Measurements from ENCODE around the gene ATP6V1G2. TPM values are rescaled to one million over a fixed set of nuclear protein-coding genes. Genes with fewer than 3 reads are reported as not detected.

The ATP6V1G2 gene
- total RNA-seq, 2 donors from 2014 or later: 1.7 to 2.1 TPM

DNA sequence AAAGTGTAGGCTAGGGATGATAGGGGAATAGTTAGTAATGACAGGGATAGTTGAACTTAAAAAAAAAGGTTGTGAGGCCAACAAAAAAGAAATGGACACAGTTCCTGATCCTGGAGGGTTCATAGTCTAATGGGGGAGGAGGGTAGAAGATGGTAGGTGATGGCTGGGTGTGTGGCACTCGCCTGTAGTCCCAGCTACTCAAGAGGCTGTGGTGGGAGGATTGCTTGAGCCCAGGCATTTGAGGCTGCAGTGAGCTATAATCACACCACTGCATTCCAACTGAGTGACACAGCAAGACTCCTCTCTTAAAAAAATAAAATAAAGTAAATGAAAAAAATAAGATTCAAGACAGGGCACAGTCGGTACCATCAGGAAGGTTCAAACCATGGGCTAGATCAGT lies 50.8 kb downstream of the ATP6V1G2 start:
- peaks cover 51% of the 10 kb centered on the region for H3K27me3 ChIP-seq (ENCODE audit: control insufficient read depth, insufficient read depth, low read length, poor library complexity, severe bottlenecking)
- no peak overlapping the region for H3K9ac ChIP-seq (ENCODE audit: extremely low read depth, low read length, poor library complexity, severe bottlenecking)
- H3K4me3 ChIP-seq (ENCODE audit: low read length): no peak overlapping the region
- no peaks in the 10 kb centered on the region for H3K9me3 ChIP-seq (ENCODE audit: control insufficient read depth, low read length)
- Mint-ChIP-seq H3K27me3 (ENCODE audit: insufficient read depth) (peaks cover 61% of the 10 kb centered on the region), H3K27ac (no peak overlapping the region), H3K4me1 (peaks cover 22% of the 10 kb centered on the region), H3K36me3 (ENCODE audit: low read depth) (no peaks in the 10 kb centered on the region), H3K9me3 (no peaks in the 10 kb centered on the region), H3K4me3 (peak overlapping the region; percentile 12)
- no peaks in the 10 kb centered on the region for H3K4me1 ChIP-seq (ENCODE audit: control insufficient read depth, insufficient read depth, low read length)
- no peaks in the 10 kb centered on the region for H3K36me3 ChIP-seq (ENCODE audit: control insufficient read depth, insufficient read depth, low read length)
- H3K27ac ChIP-seq (ENCODE audit: low read depth, low read length): no peak overlapping the region
- WGBS, 2 experiments (ENCODE audit: insufficient coverage in 1 of 2, insufficient read length in 1 of 2): 97 to 100% methylated on average over 1 to 2 of the region's 2 CpGs
- TF ChIP-seq, protein P1, sequence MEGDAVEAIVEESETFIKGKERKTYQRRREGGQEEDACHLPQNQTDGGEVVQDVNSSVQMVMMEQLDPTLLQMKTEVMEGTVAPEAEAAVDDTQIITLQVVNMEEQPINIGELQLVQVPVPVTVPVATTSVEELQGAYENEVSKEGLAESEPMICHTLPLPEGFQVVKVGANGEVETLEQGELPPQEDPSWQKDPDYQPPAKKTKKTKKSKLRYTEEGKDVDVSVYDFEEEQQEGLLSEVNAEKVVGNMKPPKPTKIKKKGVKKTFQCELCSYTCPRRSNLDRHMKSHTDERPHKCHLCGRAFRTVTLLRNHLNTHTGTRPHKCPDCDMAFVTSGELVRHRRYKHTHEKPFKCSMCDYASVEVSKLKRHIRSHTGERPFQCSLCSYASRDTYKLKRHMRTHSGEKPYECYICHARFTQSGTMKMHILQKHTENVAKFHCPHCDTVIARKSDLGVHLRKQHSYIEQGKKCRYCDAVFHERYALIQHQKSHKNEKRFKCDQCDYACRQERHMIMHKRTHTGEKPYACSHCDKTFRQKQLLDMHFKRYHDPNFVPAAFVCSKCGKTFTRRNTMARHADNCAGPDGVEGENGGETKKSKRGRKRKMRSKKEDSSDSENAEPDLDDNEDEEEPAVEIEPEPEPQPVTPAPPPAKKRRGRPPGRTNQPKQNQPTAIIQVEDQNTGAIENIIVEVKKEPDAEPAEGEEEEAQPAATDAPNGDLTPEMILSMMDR (conservative IDR thresholded peaks at IDR 0.05): no peak
- DNase-seq: no peak

Other genes starting within 250 kb of the ATP6V1G2 start
- gene HLA-B, start 189.4 kb downstream of the ATP6V1G2 start, total RNA-seq: 1,000 to 10,000 TPM in 1 of 2 donors, 100 to 1,000 TPM in 1; 194 to 1,067 TPM
- 10 to 100 TPM; 12.5 to 13.7 TPM for gene MICA, start 143.0 kb downstream of the ATP6V1G2 start, total RNA-seq
- gene MICB, start 48.5 kb downstream of the ATP6V1G2 start, total RNA-seq: 1 to 10 TPM; 8.2 to 8.5 TPM
- not detected for gene MCCD1, start 17.6 kb downstream of the ATP6V1G2 start, total RNA-seq
- gene DDX39B, start 4.6 kb downstream of the ATP6V1G2 start, total RNA-seq: 100 to 1,000 TPM; 572 to 654 TPM
- 10 to 100 TPM; 17.4 to 26.3 TPM for gene NFKBIL1, start 1.0 kb upstream of the ATP6V1G2 start, total RNA-seq
- gene LTA, start 25.7 kb upstream of the ATP6V1G2 start, total RNA-seq: not detected
- not detected for gene TNF, start 29.0 kb upstream of the ATP6V1G2 start, total RNA-seq
- gene LTB, start 35.8 kb upstream of the ATP6V1G2 start, total RNA-seq: 1 to 10 TPM in 1 of 2 donors, not detected in 1; 1.3 TPM
- gene LST1, start 39.7 kb upstream of the ATP6V1G2 start, total RNA-seq: not detected
- gene NCR3, start 46.4 kb upstream of the ATP6V1G2 start, total RNA-seq: not detected
- 1 to 10 TPM in 1 of 2 donors, under 1 TPM in 1; 0.70 to 1.7 TPM for gene AIF1, start 68.6 kb upstream of the ATP6V1G2 start, total RNA-seq
- 100 to 1,000 TPM; 329 to 330 TPM for gene PRRC2A, start 74.1 kb upstream of the ATP6V1G2 start, total RNA-seq
- gene BAG6, start 106.1 kb upstream of the ATP6V1G2 start, total RNA-seq: 100 to 1,000 TPM; 413 to 428 TPM
- 1 to 10 TPM; 1.6 to 3.2 TPM for gene APOM, start 109.3 kb upstream of the ATP6V1G2 start, total RNA-seq
- gene C6orf47, start 114.2 kb upstream of the ATP6V1G2 start, total RNA-seq: 10 to 100 TPM; 14.0 to 14.9 TPM
- gene GPANK1, start 118.4 kb upstream of the ATP6V1G2 start, total RNA-seq: 10 to 100 TPM; 16.1 to 21.3 TPM
- gene CSNK2B, start 119.5 kb upstream of the ATP6V1G2 start, total RNA-seq: 100 to 1,000 TPM; 155 to 171 TPM
- 10 to 100 TPM; 13.9 to 17.0 TPM for gene LY6G5B, start 123.4 kb upstream of the ATP6V1G2 start, total RNA-seq
- gene LY6G5C, start 134.5 kb upstream of the ATP6V1G2 start, total RNA-seq: 1 to 10 TPM in 1 of 2 donors, under 1 TPM in 1; 0.93 to 2.0 TPM
- gene ABHD16A, start 156.7 kb upstream of the ATP6V1G2 start, total RNA-seq: 10 to 100 TPM; 38.3 to 59.5 TPM
- gene LY6G6F, start 160.3 kb upstream of the ATP6V1G2 start, total RNA-seq: not detected
- gene LY6G6D, start 168.7 kb upstream of the ATP6V1G2 start, total RNA-seq: not detected
- under 1 TPM; 0.29 to 0.38 TPM for gene LY6G6C, start 175.1 kb upstream of the ATP6V1G2 start, total RNA-seq
- not detected for gene MPIG6B, start 176.8 kb upstream of the ATP6V1G2 start, total RNA-seq
- gene DDAH2, start 182.7 kb upstream of the ATP6V1G2 start, total RNA-seq: 100 to 1,000 TPM; 150 to 153 TPM
- 100 to 1,000 TPM; 289 to 380 TPM for gene CLIC1, start 189.9 kb upstream of the ATP6V1G2 start, total RNA-seq
- 10 to 100 TPM; 35.7 to 57.2 TPM for gene MSH5, start 193.4 kb upstream of the ATP6V1G2 start, total RNA-seq
- 1 to 10 TPM; 7.9 to 8.4 TPM for gene SAPCD1, start 216.0 kb upstream of the ATP6V1G2 start, total RNA-seq
- under 1 TPM; 0.64 to 0.95 TPM for gene VWA7, start 230.7 kb upstream of the ATP6V1G2 start, total RNA-seq
- 10 to 100 TPM; 81.4 to 83.1 TPM for gene VARS1, start 249.1 kb upstream of the ATP6V1G2 start, total RNA-seq

Data from endodermal cell (in vitro differentiated cells).